GM18498 (cell line): Measurements from ENCODE around the gene C10orf71.

Experiments
- ATAC-seq: cut with Tn5 transposase; IDR thresholded peaks from one replicate; pipeline ENCODE4 v1.9.1; 2021; ENCODE audit warnings: mild to moderate bottlenecking, moderate library complexity; ENCODE audit not compliant: unreplicated experiment

The C10orf71 gene

GRCh38 chr10:49273626-49274025 is 25.3 kb upstream of the C10orf71 start:
- no peak for ATAC-seq

- no peak for ATAC-seq
These were observed 24.1 kb upstream of the C10orf71 start for GRCh38 chr10:49274886-49275285.

DNA sequence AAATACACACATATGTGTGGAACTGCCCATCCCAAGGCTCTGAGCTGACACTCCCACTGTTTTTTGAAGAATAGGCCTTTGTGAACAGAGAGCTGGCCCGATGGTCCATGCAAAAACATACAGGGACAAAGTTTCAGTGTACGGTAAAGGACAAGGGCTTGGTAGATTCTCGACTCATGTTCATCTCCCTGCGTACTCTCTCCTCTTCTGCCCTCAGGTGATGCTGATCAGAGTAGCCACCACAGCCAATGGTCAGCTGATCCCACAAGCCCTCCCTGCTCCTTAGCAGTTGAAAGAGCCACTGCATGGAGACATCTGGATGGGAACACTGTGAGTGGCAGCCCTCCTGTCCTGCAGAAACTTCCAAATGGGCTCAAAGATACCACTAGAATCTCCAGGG is 23.1 kb upstream of the C10orf71 start:
- ATAC-seq, result no peak

GRCh38 chr10:49276596-49276995 is 22.4 kb upstream of the C10orf71 start:
- ATAC-seq, result no peak

- no peak for ATAC-seq
These were observed 21.0 kb upstream of the C10orf71 start for GRCh38 chr10:49277973-49278372.

DNA sequence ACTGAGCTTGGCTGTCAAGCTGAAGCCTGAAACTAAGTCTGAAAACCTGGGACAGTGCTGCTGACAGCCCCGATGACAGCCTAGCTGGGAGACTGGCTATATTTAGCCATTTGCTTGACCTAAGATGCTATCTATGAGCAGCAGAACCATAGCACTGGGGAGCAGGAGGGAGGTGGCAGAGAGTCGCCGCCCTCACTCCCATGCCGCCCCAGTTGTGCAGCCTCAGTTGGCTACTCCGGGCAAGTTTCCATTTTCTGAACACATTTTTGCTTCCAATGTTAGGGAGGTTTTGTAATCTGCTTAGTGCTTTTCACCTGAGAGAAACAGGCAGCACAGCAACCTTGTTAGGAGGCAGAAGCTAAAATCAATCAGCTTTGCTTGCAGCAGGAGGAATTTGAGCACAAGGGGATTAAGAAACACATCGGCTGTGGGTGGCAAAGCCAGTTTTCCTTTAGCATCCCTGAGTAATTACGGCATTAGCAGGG is 20.4 kb upstream of the C10orf71 start:
- ATAC-seq, result no peak

GRCh38 chr10:49279015-49279880 is 19.7 kb upstream of the C10orf71 start:
- ATAC-seq, result no peak

DNA sequence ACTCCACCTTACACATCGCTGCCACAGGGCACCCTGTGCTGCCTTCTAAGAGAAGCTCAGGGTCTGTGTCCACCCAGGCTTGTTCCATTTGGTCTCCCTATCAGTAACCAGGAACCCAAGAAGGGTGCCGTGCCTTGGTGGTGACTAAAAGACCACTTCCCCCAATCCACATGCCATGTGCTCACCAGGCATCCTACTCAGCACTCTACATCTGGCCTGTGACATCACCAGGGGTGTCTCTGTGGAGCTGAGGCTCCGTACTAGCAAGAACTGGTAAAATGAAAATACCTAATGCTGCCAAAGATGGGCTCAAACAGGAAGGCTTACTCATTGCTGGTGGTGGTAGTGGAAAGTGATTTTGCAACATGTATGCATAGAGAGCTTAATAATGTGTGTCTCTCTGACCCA is 19.0 kb upstream of the C10orf71 start:
- ATAC-seq, result no peak

DNA sequence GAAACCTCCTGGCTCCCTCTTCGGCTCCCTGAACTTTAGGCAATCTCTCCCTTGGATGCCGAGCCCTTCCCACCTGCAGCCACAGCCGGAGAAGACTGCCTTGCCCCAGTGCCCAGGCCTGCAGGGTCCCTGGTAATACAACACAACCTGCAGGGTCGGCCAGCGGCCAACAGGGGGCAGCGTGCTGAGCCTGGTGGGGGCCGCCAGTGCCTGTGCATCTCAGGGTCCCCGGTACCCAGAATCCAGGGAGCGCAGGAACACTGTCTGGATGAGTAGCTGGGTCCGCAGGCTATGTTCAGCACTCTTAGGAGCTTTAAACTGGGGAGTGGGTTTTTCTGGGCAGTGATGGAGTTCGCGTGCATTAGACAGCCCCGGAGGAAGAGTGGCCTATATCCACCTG is 17.5 kb upstream of the C10orf71 start:
- no peak for ATAC-seq

DNA sequence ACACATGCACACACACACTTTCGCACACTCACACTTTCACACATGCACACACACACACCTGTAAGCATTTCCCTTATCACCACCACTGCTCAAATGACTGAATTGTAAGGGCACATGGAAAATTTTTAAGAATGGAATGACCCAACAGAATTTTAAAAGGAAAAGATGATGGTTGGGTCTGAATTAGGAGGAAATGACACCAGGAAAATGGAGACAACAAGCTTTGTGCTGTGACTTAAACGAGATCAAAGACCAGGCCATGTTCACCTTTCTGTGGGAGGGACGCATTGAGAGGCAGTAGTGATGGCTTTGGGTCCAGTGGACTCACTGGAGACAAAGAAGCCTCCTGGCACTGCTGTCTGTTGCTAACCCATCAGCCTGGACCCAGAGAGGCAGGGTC is 16.7 kb upstream of the C10orf71 start:
- ATAC-seq, result no peak

- no peak for ATAC-seq
These were observed 16.1 kb upstream of the C10orf71 start for GRCh38 chr10:49282879-49283341.

DNA sequence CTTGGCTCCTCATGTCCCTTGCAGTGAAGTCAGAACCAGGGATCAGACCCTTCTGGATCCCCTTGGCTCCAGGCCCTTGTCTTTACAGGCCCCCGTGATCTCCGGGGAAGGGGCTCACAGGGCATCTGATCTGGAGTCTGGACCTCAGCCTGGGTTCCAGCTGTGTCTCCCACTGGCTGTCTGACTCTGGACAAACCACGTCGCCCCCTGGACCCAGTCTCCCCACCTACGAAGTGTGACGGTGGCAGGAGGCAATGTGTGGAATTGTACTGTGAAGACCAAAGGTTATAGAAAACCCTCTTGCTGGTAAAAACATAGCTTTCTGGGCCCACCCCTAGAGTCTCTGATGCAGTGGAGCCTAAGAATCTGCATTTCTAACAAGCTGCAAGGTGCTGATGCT is 15.5 kb upstream of the C10orf71 start:
- ATAC-seq, result no peak

GRCh38 chr10:49284356-49284755 is 14.6 kb upstream of the C10orf71 start:
- ATAC-seq, result no peak

- ATAC-seq, result no peak
These were observed 13.7 kb upstream of the C10orf71 start for GRCh38 chr10:49285232-49285631.

DNA sequence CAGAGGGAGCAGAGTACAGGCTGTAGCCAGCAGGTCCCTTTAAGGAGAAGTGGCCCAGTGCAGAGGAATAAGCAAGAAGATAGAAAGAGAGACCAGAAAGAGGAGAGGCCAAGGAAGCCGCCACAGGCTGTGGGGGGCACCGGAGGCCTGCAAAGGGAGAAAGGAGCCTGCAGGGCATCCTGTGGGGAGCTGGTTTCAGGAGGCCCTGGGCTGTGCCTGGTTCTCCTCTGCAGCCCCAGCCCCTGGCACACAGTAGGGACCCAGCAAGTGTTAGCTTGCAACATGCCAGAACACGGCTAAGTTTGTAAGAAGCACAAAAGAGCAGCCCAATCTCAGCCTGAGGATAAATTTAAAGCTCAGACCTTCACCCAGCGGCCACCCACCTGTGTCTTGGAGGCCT is 12.3 kb upstream of the C10orf71 start:
- no peak for ATAC-seq

- no peak for ATAC-seq
These were observed 11.2 kb upstream of the C10orf71 start for GRCh38 chr10:49287689-49288340.

DNA sequence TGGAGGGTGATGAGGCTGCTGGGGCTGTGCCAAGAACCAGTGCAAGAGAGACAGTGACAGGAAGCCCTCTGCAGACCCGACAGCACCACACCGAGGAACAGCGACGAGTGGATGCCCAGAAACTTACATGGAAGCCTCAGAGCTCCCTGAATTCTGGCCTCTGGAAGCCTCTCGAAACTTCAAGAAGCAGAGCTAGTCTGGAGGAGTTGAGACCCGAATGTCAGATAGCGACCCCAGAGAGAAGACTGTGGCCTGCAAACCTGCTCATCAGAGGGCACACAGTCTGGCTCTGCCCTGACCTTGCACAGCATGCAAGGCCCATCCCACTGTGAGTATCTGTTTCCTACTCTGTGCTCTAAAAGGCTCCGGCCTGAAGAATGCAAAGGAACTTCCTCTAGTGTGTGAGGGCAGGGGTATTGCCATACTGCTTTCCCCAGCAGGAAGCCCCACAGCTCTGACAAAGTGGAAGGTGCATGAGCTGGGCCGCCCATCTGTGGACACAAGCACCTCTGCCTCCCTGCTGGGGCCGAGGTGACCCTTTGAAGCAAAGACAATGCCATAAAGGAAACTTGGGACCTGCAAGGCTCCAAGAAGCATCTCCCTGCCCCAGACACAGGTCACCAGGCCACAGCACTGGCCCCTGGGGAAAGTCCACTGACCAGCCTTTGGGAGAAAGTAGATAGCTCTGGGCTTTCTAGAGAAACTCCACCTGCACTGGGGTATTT is 10.5 kb upstream of the C10orf71 start:
- no peak for ATAC-seq

GRCh38 chr10:49289480-49289879 is 9.5 kb upstream of the C10orf71 start:
- ATAC-seq, result no peak

- ATAC-seq, result no peak
These were observed 8.8 kb upstream of the C10orf71 start for GRCh38 chr10:49290131-49290530.

- no peak for ATAC-seq
These were observed 8.4 kb upstream of the C10orf71 start for GRCh38 chr10:49290607-49291006.

DNA sequence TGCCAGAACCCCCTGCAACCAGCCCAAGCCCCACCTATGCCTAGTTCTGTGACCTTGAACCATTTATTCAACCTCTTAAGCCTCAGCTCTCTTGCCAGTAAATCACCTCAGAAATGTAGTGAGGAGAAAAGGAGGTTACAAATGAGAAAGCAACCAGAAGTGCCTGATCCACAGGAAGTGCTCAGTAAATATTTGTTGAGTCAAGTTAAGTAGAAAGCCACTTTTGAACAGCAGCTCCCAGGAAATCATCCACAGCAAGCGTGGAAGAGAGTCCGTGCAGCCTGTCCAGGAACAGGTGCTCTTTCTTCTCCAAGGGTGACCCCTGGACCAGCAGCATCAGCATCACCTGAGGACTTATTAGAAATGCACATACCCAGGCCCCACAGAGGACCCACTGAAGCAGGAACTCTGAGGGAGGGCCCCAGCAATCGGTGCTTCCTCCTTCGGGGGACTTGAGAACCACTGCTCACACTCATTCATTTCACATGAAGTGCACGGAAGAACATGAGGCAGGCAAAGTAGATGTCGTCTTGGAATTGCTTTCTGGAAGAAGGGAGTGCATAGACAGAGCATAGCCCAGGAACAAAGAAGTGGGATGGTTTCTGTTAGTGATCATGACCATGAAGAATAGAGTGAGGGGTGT is 6.3 kb upstream of the C10orf71 start:
- no peak for ATAC-seq
